ENCODE results near the gene TRIM62.

DNA sequence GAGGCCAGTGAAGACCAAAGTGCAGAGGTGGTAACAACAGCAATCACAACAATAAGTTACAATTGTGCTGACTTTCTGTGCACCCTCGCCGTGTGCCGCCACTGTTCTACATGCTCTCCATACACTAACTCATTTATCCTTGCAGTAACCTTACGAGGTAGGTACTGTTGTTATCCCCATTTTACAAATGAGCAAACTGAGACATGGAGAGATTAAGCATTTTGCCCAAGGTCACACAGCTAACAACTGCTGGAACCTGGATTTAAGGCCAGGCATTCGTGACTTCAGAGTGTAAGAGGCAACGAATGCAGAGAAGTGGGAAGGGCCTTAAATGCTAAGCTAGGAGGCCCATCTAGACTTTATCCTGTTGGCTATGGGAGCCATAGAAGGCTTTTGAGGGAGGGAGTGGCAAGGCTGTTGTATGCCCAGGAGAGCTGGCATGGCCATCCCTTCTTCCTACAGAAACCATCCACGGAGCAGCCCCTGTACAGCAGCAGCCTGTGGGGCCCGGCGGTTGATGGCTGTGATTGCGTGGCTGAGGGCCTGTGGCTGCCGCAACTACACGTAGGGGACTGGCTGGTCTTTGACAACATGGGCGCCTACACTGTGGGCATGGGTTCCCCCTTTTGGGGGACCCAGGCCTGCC lies 64.3 kb downstream of the TRIM62 start:
- TF ChIP-seq POLR2AphosphoS5 (IDR thresholded peaks at IDR 0.05): no peak
- no peak for TF ChIP-seq CTCF (IDR thresholded peaks at IDR 0.05)
- no peak for TF ChIP-seq POLR2A (IDR thresholded peaks at IDR 0.05)
- no peak for TF ChIP-seq EP300 (IDR thresholded peaks at IDR 0.05)

Data from gastroesophageal sphincter (tissue), 3 donors.